ENCODE measurements around the gene NTN5. TPM values are rescaled to one million over a fixed set of nuclear protein-coding genes. Genes with fewer than 3 reads are reported as not detected.
A peak's percentile ranks its signal among the peaks of the same experiment; 100 is the strongest.

NTN5 gene
- total and polyA plus RNA-seq, 10 of the 15 experiments (the other 5 are each of a cell fraction or from before 2014, with no cell fraction given), result 0.07 to 0.22 TPM; not detected in 8

DNA sequence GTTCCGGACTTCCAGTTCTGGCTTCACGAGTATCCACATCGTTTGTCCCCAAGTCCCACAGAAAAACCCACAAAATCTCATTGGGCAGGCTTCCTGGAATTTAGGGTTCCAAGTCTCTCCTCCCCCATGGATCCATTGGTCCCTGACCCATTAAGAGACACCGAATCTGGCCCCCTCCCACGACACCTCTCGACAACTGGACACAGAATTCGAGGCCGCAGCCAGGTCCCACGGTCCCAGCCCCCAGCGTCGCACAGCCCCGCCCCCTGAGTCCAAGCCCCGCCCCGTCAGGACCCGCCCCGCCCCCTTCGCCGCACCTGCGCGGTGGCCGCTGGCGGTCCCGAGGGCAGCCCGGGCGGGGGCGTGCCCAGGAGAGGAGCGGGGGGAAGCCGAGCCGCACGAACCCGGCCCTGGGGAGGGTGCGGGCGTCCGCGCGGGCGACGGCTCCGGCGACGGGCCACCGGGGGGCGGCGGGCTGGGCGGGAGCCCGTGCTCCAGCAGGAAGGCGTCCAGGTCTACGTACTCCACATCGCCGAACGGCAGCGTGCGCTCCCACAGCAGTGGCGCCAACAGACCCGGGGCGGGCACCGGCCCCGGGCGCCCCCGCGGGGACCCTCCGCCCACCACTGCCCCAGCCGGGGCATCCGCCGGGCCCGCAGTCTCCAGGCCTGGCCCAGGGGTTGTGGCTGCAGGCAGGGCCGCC is 37.4 kb downstream of the NTN5 start (continued):
- no peak for TF ChIP-seq E2F4 (IDR thresholded peaks at IDR 0.05; ENCODE audit: low read depth, low read length)
- no peak for TF ChIP-seq MTA2 (IDR thresholded peaks at IDR 0.05; ENCODE audit: low read depth)
- TF ChIP-seq, protein P1, sequence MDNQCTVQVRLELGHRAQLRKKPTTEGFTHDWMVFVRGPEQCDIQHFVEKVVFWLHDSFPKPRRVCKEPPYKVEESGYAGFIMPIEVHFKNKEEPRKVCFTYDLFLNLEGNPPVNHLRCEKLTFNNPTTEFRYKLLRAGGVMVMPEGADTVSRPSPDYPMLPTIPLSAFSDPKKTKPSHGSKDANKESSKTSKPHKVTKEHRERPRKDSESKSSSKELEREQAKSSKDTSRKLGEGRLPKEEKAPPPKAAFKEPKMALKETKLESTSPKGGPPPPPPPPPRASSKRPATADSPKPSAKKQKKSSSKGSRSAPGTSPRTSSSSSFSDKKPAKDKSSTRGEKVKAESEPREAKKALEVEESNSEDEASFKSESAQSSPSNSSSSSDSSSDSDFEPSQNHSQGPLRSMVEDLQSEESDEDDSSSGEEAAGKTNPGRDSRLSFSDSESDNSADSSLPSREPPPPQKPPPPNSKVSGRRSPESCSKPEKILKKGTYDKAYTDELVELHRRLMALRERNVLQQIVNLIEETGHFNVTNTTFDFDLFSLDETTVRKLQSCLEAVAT (IDR thresholded peaks at IDR 0.05), result peak; percentile 47; the same call in 1 of the 2 replicates
- TF ChIP-seq MXI1 (IDR thresholded peaks at IDR 0.05; ENCODE audit: low read depth, low read length), result 0 out of 2 replicates have a peak, but pooled peaks have one; percentile 30
- no peak for TF ChIP-seq CUX1 (IDR thresholded peaks at IDR 0.05; ENCODE audit: insufficient replicate concordance, low read depth, low read length)
- TF ChIP-seq ZNF384 (IDR thresholded peaks at IDR 0.05; ENCODE audit: borderline replicate concordance, low read depth, low read length), result no peak
- TF ChIP-seq ZSCAN29 (IDR thresholded peaks at IDR 0.05), result no peak
- TF ChIP-seq BACH1 (IDR thresholded peaks at IDR 0.05; ENCODE audit: borderline replicate concordance), result peak; percentile 55
- TF ChIP-seq HDAC6 (IDR thresholded peaks at IDR 0.05; ENCODE audit: unreplicated experiment), result no peak
- TF ChIP-seq ELK1 (IDR thresholded peaks at IDR 0.05; ENCODE audit: low read depth, low read length), result no peak
- TF ChIP-seq PAX5 (IDR thresholded peaks at IDR 0.05; ENCODE audit: borderline replicate concordance, low read depth, low read length), result no peak
- TF ChIP-seq NFYB (IDR thresholded peaks at IDR 0.05; ENCODE audit: insufficient read depth, low read depth, low read length), result no peak
- TF ChIP-seq MEF2B (IDR thresholded peaks at IDR 0.05; ENCODE audit: partially characterized antibody, poor library complexity, severe bottlenecking), result no peak
- no peak for TF ChIP-seq KLF5 (IDR thresholded peaks at IDR 0.05; ENCODE audit: partially characterized antibody)
- TF ChIP-seq ZNF217 (IDR thresholded peaks at IDR 0.05), result no peak
- no peak for TF ChIP-seq GABPA (IDR thresholded peaks at IDR 0.05; ENCODE audit: low read depth)
- no peak for TF ChIP-seq SIX5 (IDR thresholded peaks at IDR 0.05; ENCODE audit: low read depth, low read length, severe bottlenecking)
- TF ChIP-seq ZBED1 (IDR thresholded peaks at IDR 0.05; ENCODE audit: borderline replicate concordance), result no peak

Data from GM12878 (cell line).